Subcutaneous abdominal adipose tissue (tissue), 5 donors: Measurements from ENCODE around the gene LRRFIP1.
"Not testable (repeated sequence)": the region's sequence is repeated elsewhere in the genome, so short reads cannot be mapped to it uniquely, and the experiment has no call there.

Source experiments
- H3K27ac ChIP-seq: one replicate; pipeline ENCODE4 v1.7.0; 2013; ENCODE audit warnings: low read depth, mild to moderate bottlenecking, inconsistent platforms, low read length, moderate library complexity
- H3K27me3 ChIP-seq, 5 donors: one replicate each; pipeline ENCODE4 v1.7.0; 2013; ENCODE audit warnings: low read length in 5 of 5, inconsistent platforms in 1 of 5; ENCODE audit not compliant: control insufficient read depth in 5 of 5, insufficient read depth in 4 of 5
- H3K36me3 ChIP-seq, 5 donors: one replicate each; pipeline ENCODE4 v1.7.0; 2013; ENCODE audit warnings: low read length in 5 of 5; ENCODE audit not compliant: control insufficient read depth in 5 of 5, insufficient read depth in 5 of 5
- H3K4me1 ChIP-seq, 5 donors: one replicate each; pipeline ENCODE4 v1.7.0; 2013; ENCODE audit warnings: low read length in 5 of 5, mild to moderate bottlenecking in 3 of 5, moderate library complexity in 1 of 5; ENCODE audit not compliant: control insufficient read depth in 5 of 5, insufficient read depth in 5 of 5
- H3K4me3 ChIP-seq, 5 donors: one replicate each; pipeline ENCODE4 v1.7.0; 2013; ENCODE audit warnings: low read length in 5 of 5, low read depth in 1 of 5
- H3K9ac ChIP-seq, 5 donors: one replicate each; pipeline ENCODE4 v1.7.0; 2013; ENCODE audit warnings: low read length in 5 of 5, mild to moderate bottlenecking in 4 of 5, moderate library complexity in 3 of 5
- H3K9me3 ChIP-seq, 5 donors: one replicate each; pipeline ENCODE4 v1.7.0; 2013; ENCODE audit warnings: low read length in 5 of 5; ENCODE audit not compliant: control insufficient read depth in 5 of 5
- donor health status: healthy.
- donor health status: healthy.
- donor health status: healthy.
- donor health status: healthy.
- donor health status: healthy.

Gene LRRFIP1

GRCh38 chr2:237762291-237763182 lies 135.2 kb downstream of the LRRFIP1 start:
- not testable (repeated sequence) for H3K27ac ChIP-seq, H3K9me3 ChIP-seq, H3K9ac ChIP-seq, H3K27me3 ChIP-seq, H3K4me3 ChIP-seq, H3K4me1 ChIP-seq
- H3K36me3 ChIP-seq = peaks cover 2 to 75% (median 69%) of the 10 kb centered on the region in 5 donors

- Histone ChIP-seq H3K27ac (no peak overlapping the region), H3K9ac (no peak overlapping the region), H3K4me3 (no peak overlapping the region), H3K27me3 (no peaks in the 10 kb centered on the region), H3K9me3 (no peaks in the 10 kb centered on the region), H3K4me1 (no peaks in the 10 kb centered on the region), H3K36me3 (peaks cover 0 to 64% (median 57%) of the 10 kb centered on the region in 5 donors)
Measured at GRCh38 chr2:237763812-237764211, 136.4 kb downstream of the LRRFIP1 start.

GRCh38 chr2:237765122-237765521 lies 137.7 kb downstream of the LRRFIP1 start:
- H3K36me3 ChIP-seq = peaks cover 0 to 64% (median 57%) of the 10 kb centered on the region in 5 donors
- H3K4me1 ChIP-seq, H3K9me3 ChIP-seq, H3K27me3 ChIP-seq, H3K4me3 ChIP-seq, H3K9ac ChIP-seq, H3K27ac ChIP-seq: not testable (repeated sequence)

GRCh38 chr2:237765875-237766274 lies 138.5 kb downstream of the LRRFIP1 start:
- no peaks in the 10 kb centered on the region for H3K4me1 ChIP-seq
- peaks cover 2 to 64% (median 50%) of the 10 kb centered on the region in 5 donors for H3K36me3 ChIP-seq
- no peak overlapping the region for H3K4me3 ChIP-seq
- no peak overlapping the region for H3K27ac ChIP-seq
- no peaks in the 10 kb centered on the region for H3K9me3 ChIP-seq
- H3K27me3 ChIP-seq = no peaks in the 10 kb centered on the region
- no peak overlapping the region for H3K9ac ChIP-seq

GRCh38 chr2:237766340-237766739 lies 139.0 kb downstream of the LRRFIP1 start:
- H3K27me3 ChIP-seq = no peaks in the 10 kb centered on the region
- H3K9me3 ChIP-seq = no peaks in the 10 kb centered on the region
- no peak overlapping the region for H3K4me3 ChIP-seq
- H3K9ac ChIP-seq = no peak overlapping the region
- H3K4me1 ChIP-seq = no peaks in the 10 kb centered on the region
- peaks cover 2 to 64% (median 47%) of the 10 kb centered on the region in 5 donors for H3K36me3 ChIP-seq
- no peak overlapping the region for H3K27ac ChIP-seq

GRCh38 chr2:237772513-237772912 lies 145.1 kb downstream of the LRRFIP1 start:
- H3K27me3 ChIP-seq = no peaks in the 10 kb centered on the region
- no peak overlapping the region for H3K4me3 ChIP-seq
- H3K4me1 ChIP-seq = no peaks in the 10 kb centered on the region
- H3K36me3 ChIP-seq = peaks cover 9 to 80% (median 54%) of the 10 kb centered on the region in 5 donors
- H3K9ac ChIP-seq = no peak overlapping the region
- H3K27ac ChIP-seq = no peak overlapping the region
- no peaks in the 10 kb centered on the region for H3K9me3 ChIP-seq

- Histone ChIP-seq H3K9ac (no peak overlapping the region), H3K4me1 (no peaks in the 10 kb centered on the region), H3K36me3 (peaks cover 11 to 85% (median 61%) of the 10 kb centered on the region in 5 donors), H3K27me3 (no peaks in the 10 kb centered on the region), H3K27ac (no peak overlapping the region), H3K9me3 (no peaks in the 10 kb centered on the region), H3K4me3 (no peak overlapping the region)
Measured at GRCh38 chr2:237773826-237774225, 146.4 kb downstream of the LRRFIP1 start.

- peaks cover 15 to 85% (median 59%) of the 10 kb centered on the region in 5 donors for H3K36me3 ChIP-seq
- no peaks in the 10 kb centered on the region for H3K9me3 ChIP-seq
- no peak overlapping the region for H3K27ac ChIP-seq
- no peak overlapping the region for H3K4me3 ChIP-seq
- H3K9ac ChIP-seq = no peak overlapping the region
- no peaks in the 10 kb centered on the region for H3K27me3 ChIP-seq
- H3K4me1 ChIP-seq = no peaks in the 10 kb centered on the region
Measured at GRCh38 chr2:237774811-237775553, 147.6 kb downstream of the LRRFIP1 start.

- H3K36me3 ChIP-seq = peaks cover 7 to 70% (median 53%) of the 10 kb centered on the region in 5 donors
Measured at GRCh38 chr2:237779521-237779920, 152.1 kb downstream of the LRRFIP1 start.

GRCh38 chr2:237782181-237782580 lies 154.8 kb downstream of the LRRFIP1 start:
- peaks cover 7 to 48% (median 36%) of the 10 kb centered on the region in 5 donors for H3K36me3 ChIP-seq

More at GRCh38 chr2:237779521-237779920, 152.1 kb downstream of the LRRFIP1 start:
- H3K27me3 ChIP-seq = no peaks in the 10 kb centered on the region
- no peak overlapping the region for H3K4me3 ChIP-seq
- H3K4me1 ChIP-seq = no peaks in the 10 kb centered on the region
- H3K9me3 ChIP-seq = no peaks in the 10 kb centered on the region
- no peak overlapping the region for H3K27ac ChIP-seq
- no peak overlapping the region for H3K9ac ChIP-seq

More at GRCh38 chr2:237782181-237782580, 154.8 kb downstream of the LRRFIP1 start:
- Histone ChIP-seq H3K9ac (no peak overlapping the region), H3K4me3 (no peak overlapping the region), H3K9me3 (peaks cover 4 to 12% (median 7%) of the 10 kb centered on the region in 5 donors), H3K27me3 (no peaks in the 10 kb centered on the region), H3K4me1 (no peaks in the 10 kb centered on the region), H3K27ac (no peak overlapping the region)
